Right lobe of liver (tissue), 4 donors: ENCODE results near the gene ALDH3A2.

Experiments used
- POLR2A ChIP-seq: fragments of 450-650 bp; IDR thresholded peaks from one replicate; pipeline ENCODE4 v1.6.1; 2017; ENCODE audit warnings: antibody characterized with exemption, mild to moderate bottlenecking
- TF ChIP-seq, protein P1 (sequence below), 4 donors: fragments of 200-600 bp in 3 of 4; fragments of 450-650 bp in 1 of 4; IDR thresholded peaks; one replicate each; pipeline versions ENCODE4 v1.5.1 to v1.8.0; 2016 to 2022; ENCODE audit warnings: antibody characterized with exemption in 4 of 4, mild to moderate bottlenecking in 2 of 4
- donor health status: DM: no; HTN: no; CAD: no.
- donor health status: DM: no; HTN: no; CAD: no.
- donor health status: DM: no; HTN: yes; CAD: no.

DNA sequence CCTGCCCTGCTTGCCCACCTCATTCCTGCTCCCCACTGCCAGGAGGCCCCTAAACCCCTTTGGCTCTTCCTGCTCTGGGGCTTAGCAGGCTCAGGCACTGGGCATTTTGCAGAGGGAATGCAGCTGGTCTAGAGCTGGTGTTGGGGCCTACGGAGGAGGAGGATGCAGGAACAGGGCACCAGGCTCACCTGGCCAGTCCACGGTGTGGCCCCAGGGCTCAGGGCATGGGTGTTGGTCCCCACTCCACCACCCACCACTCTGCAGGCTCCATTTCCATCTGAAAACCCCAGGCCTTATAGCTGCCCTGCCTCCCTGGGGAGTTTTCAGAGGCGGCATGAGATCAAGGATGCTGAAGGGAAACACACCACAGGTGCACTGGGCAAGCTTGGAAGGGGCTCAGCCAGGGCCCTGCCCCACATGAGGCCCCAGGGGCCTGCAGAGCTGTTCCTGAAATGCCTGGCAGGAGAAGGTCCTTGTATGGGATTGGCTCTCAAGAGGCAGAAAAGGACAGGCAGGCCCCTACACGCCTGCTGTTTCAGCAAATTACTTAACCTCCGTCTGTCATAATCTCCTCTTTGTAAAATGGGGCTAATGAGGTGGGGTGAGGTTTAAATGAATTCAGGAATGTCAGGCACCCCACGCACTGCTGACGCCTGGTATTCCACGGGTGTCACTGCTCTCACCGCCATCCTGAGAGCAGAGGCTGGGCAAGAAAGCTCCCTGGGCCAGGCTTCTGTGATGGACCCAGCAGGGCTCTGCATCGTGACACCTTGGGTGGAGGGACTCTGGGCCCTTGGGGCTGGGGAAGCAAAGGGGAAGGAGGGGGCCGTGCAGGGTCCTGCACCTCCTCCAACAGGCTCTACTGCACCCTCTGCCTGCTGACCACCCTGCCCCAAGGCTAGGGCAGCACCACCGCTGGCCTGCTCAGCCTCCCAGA, 58.5 kb downstream of the ALDH3A2 start:
- TF ChIP-seq, protein P1, sequence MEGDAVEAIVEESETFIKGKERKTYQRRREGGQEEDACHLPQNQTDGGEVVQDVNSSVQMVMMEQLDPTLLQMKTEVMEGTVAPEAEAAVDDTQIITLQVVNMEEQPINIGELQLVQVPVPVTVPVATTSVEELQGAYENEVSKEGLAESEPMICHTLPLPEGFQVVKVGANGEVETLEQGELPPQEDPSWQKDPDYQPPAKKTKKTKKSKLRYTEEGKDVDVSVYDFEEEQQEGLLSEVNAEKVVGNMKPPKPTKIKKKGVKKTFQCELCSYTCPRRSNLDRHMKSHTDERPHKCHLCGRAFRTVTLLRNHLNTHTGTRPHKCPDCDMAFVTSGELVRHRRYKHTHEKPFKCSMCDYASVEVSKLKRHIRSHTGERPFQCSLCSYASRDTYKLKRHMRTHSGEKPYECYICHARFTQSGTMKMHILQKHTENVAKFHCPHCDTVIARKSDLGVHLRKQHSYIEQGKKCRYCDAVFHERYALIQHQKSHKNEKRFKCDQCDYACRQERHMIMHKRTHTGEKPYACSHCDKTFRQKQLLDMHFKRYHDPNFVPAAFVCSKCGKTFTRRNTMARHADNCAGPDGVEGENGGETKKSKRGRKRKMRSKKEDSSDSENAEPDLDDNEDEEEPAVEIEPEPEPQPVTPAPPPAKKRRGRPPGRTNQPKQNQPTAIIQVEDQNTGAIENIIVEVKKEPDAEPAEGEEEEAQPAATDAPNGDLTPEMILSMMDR (IDR thresholded peaks at IDR 0.05), result no peak
- no peak for TF ChIP-seq POLR2A
